NCI-H446 treated with DMSO at 0.1 percent for 48 hours (cell line): ENCODE measurements around the gene FEV.

Source experiments
- DNase-seq: peaks from one replicate; lab custom pipeline; 2025; lab: John Stamatoyannopoulos, UW

Gene FEV

DNA sequence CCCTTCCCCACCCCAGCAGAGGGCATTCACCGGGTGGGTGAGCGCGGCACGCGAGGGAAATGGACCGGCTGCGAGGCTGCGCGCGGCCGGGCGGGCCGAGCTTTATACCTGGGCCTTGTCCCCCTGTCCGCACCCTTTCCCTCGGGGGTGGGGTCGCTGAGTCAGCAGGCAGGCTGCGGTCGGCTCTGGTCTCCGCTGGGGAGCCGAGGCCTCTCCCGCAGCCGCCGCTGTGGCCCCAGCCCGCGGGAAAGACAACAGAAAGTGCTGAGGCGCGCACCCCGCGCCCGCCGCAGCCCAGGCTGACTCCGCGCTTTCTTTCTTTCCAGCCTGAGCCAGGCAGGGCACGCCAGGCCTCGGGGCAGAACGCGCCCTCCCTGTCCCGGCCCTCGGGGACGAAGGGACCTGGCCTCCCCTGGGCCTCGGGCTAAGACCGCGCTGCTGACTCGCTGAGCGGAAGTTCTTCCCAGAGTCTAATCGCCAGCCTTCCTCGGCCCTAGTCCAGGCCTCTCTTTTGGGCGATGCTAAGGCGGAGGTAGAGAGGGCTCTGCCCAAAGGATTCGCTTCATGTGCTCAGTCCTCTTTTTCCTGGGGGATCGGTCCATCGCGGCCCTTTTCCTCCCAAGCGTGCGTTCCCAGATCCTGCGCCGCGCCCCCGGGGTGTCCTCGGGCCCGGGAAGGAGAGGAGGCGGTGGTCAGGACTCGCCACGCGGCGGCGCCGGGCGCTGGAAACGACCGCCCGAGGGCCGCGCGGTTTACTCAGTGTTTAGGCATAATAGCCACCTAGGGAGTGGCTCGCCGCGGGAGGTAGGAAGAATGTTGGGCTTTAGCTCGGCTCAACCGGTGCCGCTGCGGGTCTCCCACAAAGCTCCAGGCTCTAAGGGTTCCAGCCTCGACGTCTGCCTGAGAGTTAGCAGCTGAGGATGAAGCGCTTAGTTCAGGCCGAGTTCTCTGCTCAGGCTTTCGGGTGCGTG lies 8.6 kb upstream of the FEV start, which contains the start of gene CRYBA2:
Gene CRYBA2, minus strand, starts transcription at position 78 of the 971 bp plus-strand sequence. CDS start 246 bp downstream, outside the sequence.
- no peak for DNase-seq

DNA sequence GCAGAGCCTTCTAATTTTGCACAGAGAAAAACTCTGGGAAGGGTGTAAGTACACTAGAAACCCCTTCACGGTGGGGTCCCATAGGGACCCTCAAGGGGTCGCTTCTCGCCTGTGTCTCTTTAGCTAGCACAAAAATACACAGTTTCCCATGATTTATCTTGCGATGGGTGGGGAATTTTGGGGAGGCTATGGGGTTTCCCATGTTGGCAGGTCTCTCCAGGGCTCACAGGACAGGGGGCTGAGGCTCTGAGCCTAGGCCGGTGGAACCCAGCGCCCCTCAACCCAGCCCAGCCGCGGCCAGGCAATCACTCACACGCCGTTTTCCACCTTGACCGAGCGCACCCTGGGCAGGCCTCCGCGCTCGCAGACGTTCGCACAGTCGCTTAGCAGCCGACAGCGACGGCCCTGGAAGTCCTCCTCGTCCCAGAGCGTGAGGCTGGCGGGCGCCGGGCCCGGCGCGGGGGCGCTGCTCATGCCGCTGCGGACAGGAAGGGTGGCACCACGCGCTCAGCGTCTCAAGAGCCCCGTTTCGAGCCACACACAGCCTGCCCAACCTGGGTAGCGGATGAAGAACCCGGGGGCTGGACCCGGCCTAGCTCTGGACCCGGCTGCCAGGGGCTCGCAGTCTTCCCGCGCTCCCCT lies 7.8 kb upstream of the FEV start:
- no peak for DNase-seq

DNA sequence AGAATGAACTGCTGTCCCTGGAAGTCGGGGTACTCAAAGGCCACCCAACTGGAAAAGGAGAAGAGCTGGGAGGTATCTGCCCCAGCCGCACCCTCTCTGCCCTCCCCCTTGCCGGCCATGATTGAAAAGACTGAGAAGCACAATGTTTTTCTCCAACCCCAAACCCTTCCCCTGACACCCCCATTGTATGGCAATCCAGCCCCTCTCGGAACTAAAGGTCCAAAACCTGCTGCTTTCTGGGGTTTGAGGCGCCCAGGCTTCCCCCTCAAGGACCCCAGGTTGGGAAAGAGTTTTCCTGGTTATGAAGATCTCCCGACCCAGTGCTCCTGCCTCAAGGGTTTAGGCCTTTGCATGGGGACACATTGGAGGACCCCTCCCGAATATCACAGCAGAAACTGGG lies 7.2 kb upstream of the FEV start:
- DNase-seq: no peak

DNA sequence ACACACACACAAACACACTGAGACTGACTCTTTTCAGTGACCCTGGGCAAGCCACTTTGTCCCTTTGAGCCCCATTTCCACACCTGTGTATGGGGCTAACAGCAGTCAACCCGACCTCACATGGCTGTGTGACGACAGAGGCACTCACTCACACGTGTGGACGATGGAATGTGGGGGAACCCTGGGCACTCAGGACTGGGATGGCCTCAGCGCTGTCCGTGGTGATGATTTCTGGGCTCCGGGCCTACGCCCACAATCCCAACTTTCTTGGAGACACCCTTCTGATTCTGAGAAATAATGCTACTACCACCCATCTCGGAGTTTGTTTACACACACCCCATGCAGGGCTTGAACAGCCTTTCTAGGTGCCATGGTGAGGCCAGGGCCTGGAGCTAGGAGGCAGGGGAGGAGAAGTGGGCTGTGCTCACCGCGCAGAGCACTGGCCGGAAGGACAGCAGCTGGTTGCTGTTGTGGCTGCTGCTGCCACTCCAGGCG lies 6.7 kb upstream of the FEV start:
- DNase-seq: no peak

DNA sequence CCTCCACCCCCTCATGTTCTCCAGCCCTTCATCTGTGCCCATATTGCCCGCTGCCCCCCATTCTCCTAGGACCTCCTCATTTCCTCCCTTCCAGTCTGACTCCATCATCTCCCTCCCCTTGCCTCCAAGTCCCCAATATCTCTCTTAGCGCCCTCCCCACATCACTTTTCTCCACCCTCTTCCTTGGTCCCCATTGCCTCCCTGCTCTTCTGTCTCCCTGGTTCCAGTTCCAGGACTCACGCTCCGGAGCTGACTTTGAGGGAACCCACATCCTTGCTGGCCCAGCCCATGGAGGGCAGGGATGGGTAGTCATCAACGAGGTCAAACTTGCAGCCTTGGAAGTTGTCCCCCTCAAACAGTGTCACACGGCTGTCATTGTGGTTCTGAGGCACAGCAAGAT lies 5.6 kb upstream of the FEV start:
- no peak for DNase-seq

DNA sequence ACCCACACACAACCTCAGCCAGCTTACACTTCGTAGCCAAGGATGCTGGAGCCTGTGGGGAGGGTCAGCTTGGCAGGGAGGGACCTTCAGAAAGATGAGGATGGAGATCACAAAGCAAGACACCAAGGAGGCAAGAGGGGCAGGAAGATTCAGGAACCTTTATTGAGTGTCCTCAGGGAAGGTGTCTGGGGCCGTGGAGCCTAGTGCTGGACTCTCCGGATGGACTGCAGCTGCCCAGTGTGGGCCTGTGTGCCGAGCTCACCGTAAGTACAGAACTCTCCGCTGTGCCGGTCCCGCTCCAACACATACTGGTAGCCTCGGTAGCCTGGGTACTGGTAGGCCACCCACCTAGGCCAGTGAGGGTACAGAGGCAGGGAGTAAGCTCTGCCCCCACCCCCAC lies 5.1 kb upstream of the FEV start:
- no peak for DNase-seq

DNA sequence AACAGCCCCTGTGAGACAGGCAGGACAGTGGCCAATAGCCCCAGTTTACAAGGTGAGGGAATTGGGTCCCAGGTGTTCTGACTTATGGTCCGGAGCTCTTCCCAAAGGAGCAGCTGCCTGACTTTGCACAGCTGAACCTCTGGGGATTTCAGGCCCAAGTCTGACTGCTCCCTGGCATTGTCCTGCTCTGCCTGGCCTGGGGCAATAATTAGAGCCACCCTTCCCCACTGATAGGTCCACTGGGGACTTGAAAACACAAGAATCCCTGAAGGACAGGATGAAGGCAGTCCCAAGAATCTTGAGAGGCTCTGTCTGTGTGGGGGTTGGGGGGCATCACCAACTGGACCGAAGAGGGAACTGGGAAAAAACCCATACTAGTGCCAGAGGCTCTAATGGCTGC lies 3.7 kb upstream of the FEV start:
- DNase-seq: no peak

DNA sequence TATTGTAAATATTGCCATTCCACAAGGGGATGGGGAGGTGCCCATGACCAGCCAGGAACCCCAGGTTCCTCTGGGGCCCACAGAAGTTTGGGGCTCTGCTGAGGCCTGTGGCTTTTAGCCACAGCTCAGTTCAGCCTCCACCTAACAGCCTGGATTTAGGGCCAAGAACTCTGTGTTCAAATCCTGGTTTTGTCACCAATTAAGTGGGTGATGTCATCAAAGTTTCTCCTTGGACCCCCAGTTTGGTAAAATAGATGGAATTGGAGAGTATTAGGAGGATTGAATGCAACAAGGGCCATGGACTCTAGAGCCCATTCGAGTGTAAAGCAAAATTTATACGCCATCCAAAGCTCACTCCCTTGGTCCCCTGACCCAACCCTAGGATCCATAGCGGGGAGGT lies 3.2 kb upstream of the FEV start:
- no peak for DNase-seq

DNA sequence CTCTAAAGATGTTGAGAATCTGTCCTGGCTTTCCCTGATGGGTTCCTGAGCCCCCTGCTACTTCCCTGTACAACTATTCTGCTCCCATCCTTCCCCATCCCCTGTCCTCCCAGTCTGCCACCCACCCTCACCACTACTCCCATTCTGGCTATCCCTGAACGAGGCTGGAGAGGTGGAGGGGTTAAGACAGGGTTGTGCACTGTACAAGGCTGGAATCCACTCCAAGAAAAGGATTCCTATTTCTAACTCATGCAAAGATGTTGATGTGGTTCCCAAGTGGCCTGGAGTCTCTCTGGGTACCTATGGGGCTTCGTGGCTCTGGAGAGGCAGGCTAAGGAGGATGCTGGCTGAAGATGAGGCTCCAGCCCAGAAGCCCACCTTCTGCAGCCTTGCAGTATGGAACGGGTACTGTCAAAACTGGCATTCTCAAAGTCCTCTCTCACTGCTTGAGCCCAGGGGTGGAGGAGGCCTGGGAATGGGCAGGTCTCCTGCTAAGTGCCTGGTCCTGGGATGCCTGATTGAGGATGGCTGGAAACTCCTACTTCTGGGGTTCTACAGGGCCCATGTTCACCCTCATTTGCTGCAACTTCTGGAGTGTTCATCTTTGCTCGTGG lies 1.3 kb upstream of the FEV start:
- no peak for DNase-seq

DNA sequence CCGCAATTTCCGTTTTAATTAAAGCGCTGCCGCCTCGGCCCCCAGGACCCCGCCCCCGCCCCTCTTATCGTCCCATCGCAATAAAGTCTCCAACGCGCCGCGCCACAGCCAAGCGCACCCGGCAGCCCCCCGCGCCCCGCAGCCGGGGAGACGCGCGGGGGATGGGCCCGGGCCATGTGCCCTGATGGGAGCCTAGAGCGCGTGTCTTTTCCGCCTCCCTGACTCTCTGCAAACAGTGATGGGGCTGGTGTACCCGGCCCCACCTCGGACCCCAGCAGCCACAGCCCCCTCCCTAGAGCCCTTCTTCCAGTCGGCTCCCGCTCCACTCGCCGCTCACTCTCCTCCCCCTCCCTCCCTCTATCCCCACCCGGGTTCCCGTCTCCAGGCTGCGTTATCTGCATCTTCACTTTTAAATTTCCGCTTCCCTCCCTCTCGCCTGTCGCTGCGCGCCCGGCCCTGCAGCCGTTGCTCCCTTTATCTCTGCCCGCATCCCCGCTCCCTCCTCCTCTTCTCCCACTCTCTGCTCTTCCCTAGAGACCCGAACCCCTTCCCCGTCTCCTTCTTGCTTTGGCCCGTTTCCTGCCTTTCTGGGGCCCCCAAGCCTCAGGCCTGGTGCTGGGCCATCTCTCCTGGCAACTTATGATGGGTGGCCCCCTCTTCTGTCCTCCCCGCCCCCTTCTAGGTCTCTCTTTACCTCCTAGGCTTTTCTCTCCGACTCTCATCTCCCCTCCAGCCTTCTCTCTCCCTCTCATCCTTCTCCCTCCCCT lies 524 bp upstream of the FEV start:
- no peak for DNase-seq

DNA sequence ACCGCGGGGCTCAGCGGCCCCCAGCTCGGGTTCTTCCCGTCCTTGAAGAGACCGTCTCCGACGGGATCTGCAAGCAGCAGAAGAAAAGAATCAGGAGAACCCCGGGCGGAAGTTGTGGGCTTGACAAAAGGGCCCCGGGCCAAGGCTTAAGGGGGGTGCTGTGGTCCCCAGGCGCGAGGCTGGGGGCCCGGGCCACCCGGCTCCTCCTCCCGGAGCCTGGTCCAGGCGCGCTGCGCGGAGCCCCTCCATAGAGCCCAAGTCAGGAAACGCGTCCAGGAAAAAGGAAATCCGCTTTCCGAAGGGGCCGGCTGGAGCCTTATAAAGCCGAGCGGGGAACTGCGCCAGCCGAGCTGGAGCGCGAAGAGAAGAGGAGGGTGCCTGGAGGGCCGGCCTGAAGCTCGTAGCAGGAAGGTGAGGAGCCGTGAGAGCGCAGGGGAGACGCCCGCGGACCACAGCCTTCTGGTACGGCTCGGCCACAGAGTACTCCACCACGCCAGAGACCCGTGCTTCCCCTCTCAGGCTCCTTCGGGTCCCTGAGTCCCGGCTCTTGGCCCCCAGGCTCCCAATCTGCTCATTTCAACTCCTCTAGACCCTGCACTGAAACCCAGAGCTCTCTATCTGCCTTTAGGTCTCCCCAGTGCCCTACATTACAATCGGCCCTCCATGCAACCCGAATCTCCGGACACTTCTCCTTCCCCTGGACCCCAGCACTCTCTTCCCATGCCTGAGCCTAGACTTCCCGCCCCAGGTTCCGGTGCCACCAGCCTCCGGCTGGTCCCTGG lies 554 bp downstream of the FEV start:
- DNase-seq: no peak

DNA sequence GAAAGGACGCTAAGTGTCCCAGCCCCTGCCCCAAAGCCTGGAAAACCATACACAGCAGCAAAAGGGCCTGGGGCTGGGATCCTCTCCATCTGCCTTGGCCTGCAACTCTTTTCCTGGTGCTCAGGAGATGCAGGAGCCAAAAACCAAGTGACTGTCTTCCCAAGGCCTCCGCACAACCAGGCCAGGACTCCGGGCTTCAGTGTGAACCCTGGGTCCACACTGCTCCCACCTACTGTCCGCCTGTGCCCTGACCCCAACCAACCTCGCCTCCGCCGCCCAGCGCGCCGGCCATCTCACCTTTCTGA lies 1.1 kb downstream of the FEV start:
- no peak for DNase-seq

DNA sequence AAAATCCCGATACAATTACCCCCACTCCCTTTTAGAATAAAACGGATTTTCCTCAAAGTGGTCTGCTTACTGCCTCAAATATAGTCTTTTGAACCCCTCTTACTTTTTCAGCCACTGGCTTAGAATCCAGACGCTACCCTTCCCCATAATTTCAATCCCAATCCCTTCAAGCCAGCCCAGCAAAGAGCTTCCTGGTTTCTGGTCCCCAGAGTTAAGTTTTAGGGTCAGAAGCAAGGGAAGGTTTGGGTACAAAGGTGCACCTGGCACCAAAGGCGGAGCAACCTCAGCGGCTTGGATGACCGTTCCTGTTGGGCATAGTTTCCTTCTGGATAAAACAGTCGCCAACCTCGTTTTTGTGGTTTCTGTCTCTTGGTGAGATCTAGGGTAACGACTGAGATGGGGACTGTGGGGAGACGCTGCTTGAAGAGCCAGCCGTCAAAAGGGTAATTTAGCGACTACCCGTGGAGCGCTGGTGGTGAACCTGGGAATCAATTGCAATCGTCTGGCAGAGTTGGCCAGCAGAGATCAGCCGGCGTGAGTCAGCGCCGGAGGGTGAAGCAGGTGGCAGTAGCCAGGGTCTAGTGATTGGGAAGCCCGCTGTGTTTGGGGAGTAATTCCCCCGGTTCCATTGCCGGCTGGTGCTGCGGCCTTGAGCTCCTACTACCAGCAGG lies 1.6 kb downstream of the FEV start:
- no peak for DNase-seq

DNA sequence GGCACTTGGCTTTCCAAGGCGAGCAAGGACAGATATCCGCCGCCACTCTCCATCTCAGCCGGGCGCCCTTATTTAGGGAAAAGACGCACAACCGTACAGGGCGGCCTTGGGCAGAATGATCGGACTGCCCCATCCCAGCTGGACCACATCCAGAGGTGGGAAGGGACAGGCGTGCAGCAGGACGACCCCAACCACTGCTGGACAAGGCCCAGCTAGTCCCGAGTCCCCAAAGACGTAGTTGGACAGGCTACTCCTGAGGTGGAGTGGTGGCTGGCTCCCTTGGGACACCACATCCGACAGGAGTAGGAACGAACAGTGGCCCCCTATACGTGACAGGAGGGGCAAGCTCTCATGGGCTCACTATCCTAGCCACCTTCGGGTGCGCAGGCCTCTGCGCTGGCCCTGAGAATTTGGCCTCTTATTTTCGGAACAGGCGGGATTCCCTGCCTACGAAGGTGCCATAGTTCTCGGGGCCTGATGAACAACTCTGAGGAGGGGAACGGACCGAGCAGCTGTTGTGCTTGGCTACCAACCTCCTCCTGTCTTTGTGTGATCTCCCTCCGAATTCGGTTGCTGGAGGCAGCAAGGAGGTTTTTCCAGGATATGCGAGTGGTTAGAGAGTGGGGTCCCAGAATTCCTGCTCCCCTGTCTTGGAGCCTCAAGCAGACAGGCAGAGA lies 2.3 kb downstream of the FEV start:
- DNase-seq: no peak

DNA sequence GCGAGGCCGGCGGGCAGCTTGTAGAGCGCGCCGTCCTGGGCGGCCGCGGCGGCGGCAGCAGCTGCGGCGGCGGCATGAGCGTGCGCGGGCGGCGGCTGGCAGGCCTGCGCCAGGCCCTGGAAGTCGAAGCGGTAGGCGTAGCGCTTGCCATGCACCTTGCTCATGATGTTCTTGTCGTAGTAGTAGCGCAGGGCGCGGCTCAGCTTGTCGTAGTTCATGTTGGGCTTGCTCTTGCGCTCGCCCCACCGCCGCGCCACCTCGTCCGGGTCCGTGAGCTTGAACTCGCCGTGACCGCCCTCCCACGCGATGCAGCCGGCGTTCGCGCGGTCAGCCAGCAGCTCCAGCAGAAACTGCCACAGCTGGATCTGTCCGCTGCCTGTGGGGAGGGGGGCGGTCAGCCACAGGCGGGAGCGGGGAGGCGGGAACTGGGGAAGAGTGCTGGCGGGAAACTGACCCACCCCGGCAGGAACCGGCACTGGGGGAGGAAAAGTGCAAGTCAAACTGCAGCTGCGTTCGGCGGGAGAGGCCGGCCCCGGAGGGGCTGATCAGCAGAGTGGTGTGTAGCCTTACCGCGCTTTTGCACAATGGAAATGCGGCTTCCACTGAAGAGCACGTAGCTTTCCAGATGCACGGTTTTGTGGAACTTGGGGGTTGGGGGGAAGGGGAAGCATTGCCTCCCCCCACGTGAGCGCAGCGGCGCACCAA lies 3.0 kb downstream of the FEV start:
- DNase-seq: no peak

DNA sequence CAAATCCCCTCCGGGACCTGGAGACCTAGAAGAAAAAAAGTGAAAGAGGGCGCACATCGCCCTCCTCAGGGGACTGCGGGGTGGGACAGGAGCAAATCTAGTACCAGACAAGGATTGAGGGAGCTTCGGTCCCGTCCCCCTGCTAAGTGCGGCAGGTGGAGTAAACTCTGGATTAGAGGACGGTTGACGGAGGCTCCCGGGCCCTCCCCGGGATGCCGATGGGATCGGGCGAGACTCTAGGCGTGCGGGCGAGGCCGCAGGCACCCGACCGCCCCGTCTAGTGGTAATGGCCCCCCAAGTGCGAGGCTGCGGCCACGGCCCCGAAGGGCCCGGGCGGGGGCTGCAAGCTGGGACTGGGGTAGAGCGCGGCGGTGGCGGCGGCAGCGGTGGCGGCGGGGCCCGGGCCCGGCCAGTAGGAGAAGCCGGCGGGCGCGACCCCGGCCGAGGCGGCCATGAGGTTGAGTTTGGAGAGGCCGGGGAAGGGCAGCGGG lies 3.5 kb downstream of the FEV start:
- DNase-seq: no peak

DNA sequence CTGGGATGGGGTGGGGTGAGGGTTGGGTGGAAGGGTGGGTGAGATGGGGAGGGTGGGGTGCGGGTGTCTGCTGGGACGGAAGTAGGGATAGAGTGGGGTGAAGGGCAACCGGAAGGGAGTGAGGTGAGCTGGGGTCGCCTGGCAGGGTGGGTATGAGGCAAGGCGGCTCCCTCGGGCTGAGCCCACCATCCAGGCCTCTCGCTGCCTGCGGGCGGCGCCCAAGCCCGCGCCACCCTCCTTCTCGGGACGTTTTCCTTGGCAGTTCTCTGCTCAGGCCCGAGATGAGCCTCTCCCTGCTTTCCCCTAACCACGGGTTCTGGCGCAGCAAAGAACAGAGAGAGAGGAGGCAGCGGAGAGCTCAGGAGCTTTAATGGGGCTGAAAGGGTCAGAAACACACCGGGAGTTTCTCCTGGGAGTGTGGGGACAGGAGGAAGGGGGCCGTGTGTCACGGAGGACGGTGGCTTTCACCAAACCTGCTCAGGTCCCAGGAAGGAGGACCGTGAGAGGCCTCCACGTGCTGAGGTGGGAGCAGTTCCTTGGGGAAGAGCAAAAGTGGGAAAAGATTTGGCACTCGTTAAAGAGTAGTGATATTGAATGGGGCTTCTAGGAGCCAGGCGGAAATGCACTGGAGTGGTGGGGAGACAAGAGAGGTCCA lies 4.1 kb downstream of the FEV start:
- no peak for DNase-seq

DNA sequence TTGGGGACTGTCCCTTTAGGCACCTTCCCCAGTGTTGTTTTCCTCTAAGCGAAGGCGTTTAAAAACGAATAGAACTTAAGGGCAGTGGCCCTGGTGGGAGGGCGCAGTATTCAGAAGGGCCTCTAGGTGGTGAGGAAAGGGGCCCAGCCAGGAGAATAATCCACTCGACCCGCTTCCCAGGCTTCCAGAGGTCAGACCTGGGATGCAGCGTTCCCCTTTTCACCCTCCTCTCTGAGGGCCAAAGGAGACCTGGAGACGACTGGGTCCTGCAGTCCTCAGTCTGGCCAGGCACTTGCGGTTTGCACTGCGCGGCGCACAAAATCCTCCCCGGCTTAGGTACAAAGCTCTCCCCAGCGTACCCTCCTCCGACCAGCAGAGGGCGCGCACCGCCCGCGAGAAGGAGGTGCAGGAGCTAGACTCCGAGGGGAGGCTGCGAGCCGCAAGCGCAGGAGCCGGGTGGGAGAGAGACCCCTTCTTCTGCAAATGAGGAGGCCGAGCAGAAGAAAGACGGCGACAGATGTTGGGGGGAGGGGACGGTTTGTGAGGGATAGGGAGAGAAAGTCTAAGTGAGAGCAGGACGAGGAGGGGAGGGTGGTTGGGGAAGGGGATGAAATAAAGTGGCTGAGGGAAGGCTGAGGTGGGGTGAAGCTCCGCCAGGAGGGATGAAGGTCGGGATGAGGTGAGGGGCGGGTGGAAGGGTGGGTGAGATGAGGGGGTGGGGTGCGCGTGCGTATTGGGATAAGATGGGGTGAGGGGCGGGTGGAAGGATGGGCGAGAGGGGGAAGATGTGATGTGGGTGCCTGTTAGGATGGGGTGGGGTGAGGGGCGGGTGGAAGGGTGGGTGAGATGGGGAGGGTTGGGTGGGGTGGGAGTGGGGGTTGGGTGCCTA lies 4.9 kb downstream of the FEV start:
- DNase-seq: peak; percentile 34
